Measurements from ENCODE around the gene SAP30L.

The SAP30L gene

GRCh38 chr5:154476354-154477205, 30.8 kb downstream of the SAP30L start:
- TF ChIP-seq GATA1 (IDR thresholded peaks at IDR 0.05; ENCODE audit: low read depth, low read length) (no peak), POLR2A (IDR thresholded peaks at IDR 0.05; ENCODE audit: low read length) (no peak)
- DNase-seq, result no peak

GRCh38 chr5:154477382-154478223, 31.8 kb downstream of the SAP30L start:
- no peak for DNase-seq
- TF ChIP-seq POLR2A (IDR thresholded peaks at IDR 0.05; ENCODE audit: low read length) (no peak), GATA1 (IDR thresholded peaks at IDR 0.05; ENCODE audit: low read depth, low read length) (no peak)

GRCh38 chr5:154478224-154478565, 32.4 kb downstream of the SAP30L start, which contains the start of gene HAND1:
Gene HAND1, minus strand, starts transcription at chr5:154478227. Its CDS starts 219 bp downstream, at chr5:154478008.
- DNase-seq, result no peak
- TF ChIP-seq POLR2A (IDR thresholded peaks at IDR 0.05; ENCODE audit: low read length) (no peak), GATA1 (IDR thresholded peaks at IDR 0.05; ENCODE audit: low read depth, low read length) (no peak)

- DNase-seq, result no peak
- TF ChIP-seq POLR2A (IDR thresholded peaks at IDR 0.05; ENCODE audit: low read length) (no peak), GATA1 (IDR thresholded peaks at IDR 0.05; ENCODE audit: low read depth, low read length) (no peak)
These were observed 33.0 kb downstream of the SAP30L start for GRCh38 chr5:154478752-154479159.

GRCh38 chr5:154479160-154479943, 33.6 kb downstream of the SAP30L start:
- DNase-seq, result no peak
- TF ChIP-seq GATA1 (IDR thresholded peaks at IDR 0.05; ENCODE audit: low read depth, low read length), result no peak
- no peak for TF ChIP-seq POLR2A (IDR thresholded peaks at IDR 0.05; ENCODE audit: low read length)

- TF ChIP-seq GATA1 (IDR thresholded peaks at IDR 0.05; ENCODE audit: low read depth, low read length), result no peak
- TF ChIP-seq POLR2A (IDR thresholded peaks at IDR 0.05; ENCODE audit: low read length), result no peak
These were observed 34.4 kb downstream of the SAP30L start for GRCh38 chr5:154479944-154480750.

GRCh38 chr5:154480847-154481246, 35.0 kb downstream of the SAP30L start:
- TF ChIP-seq POLR2A (IDR thresholded peaks at IDR 0.05; ENCODE audit: low read length) (no peak), GATA1 (IDR thresholded peaks at IDR 0.05; ENCODE audit: low read depth, low read length) (no peak)
- DNase-seq, result no peak

More at GRCh38 chr5:154479944-154480750, 34.4 kb downstream of the SAP30L start:
- DNase-seq, result no peak

- TF ChIP-seq POLR2A (IDR thresholded peaks at IDR 0.05; ENCODE audit: low read length), result no peak
- no peak for TF ChIP-seq GATA1 (IDR thresholded peaks at IDR 0.05; ENCODE audit: low read depth, low read length)
- no peak for DNase-seq
These were observed 36.0 kb downstream of the SAP30L start for GRCh38 chr5:154481584-154482381.

GRCh38 chr5:154482528-154483449, 37.0 kb downstream of the SAP30L start:
- DNase-seq, result no peak
- TF ChIP-seq GATA1 (IDR thresholded peaks at IDR 0.05; ENCODE audit: low read depth, low read length) (no peak), POLR2A (IDR thresholded peaks at IDR 0.05; ENCODE audit: low read length) (no peak)

GRCh38 chr5:154483654-154484392, 38.0 kb downstream of the SAP30L start:
- TF ChIP-seq GATA1 (IDR thresholded peaks at IDR 0.05; ENCODE audit: low read depth, low read length), result no peak
- TF ChIP-seq POLR2A (IDR thresholded peaks at IDR 0.05; ENCODE audit: low read length), result no peak

More at GRCh38 chr5:154483654-154484392, 38.0 kb downstream of the SAP30L start:
- no peak for DNase-seq

All from erythroblast (primary cell).